Memory B cell (primary cell): Measurements from ENCODE around the gene KLHDC4.
A peak's percentile ranks its signal among the peaks of the same experiment; 100 is the strongest.

ENCODE experiments used
- ATAC-seq: fragments of 150-1000 bp; cut with Tn5 transposase; 2 replicates; pipeline ENCODE4 v1.10.0; 2021; ENCODE audit warnings: low read depth, mild to moderate bottlenecking, moderate library complexity
- DNase-seq, 2 donors: peaks; one replicate each; pipeline ENCODE4 v3.0.0; 2022; ENCODE audit warnings: low spot score in 2 of 2
- H3K27ac Mint-ChIP-seq: one replicate; pipeline ENCODE4 v1.8.0; 2022; ENCODE audit warnings: mild to moderate bottlenecking, moderate library complexity, mixed read lengths
- H3K27me3 Mint-ChIP-seq: one replicate; pipeline ENCODE4 v1.8.0; 2022; ENCODE audit warnings: mixed read lengths
- H3K36me3 Mint-ChIP-seq: one replicate; pipeline ENCODE4 v1.8.0; 2022; ENCODE audit warnings: mild to moderate bottlenecking, mixed read lengths
- H3K4me1 Mint-ChIP-seq: one replicate; pipeline ENCODE4 v1.8.0; 2022; ENCODE audit warnings: mixed read lengths
- H3K4me3 Mint-ChIP-seq: one replicate; pipeline ENCODE4 v1.8.0; 2022; ENCODE audit warnings: mild to moderate bottlenecking, moderate library complexity, mixed read lengths
- H3K9me3 Mint-ChIP-seq: one replicate; pipeline ENCODE4 v1.8.0; 2022; ENCODE audit warnings: mixed read lengths

The KLHDC4 gene

GRCh38 chr16:87698676-87699199 is 67.0 kb downstream of the KLHDC4 start:
- Mint-ChIP-seq H3K9me3 (no peaks in the 10 kb centered on the region), H3K4me1 (peaks cover 41% of the 10 kb centered on the region), H3K27ac (peak overlapping the region; percentile 73), H3K36me3 (no peaks in the 10 kb centered on the region), H3K27me3 (no peaks in the 10 kb centered on the region), H3K4me3 (peak overlapping the region; percentile 62)
- DNase-seq, result peak; percentile 16 to 37
- ATAC-seq, result peak; percentile 28

GRCh38 chr16:87698241-87698640 is 67.5 kb downstream of the KLHDC4 start:
- Mint-ChIP-seq H3K4me1 (peaks cover 40% of the 10 kb centered on the region), H3K27me3 (no peaks in the 10 kb centered on the region), H3K27ac (peak overlapping the region; percentile 73), H3K4me3 (peak overlapping the region; percentile 57), H3K9me3 (no peaks in the 10 kb centered on the region), H3K36me3 (no peaks in the 10 kb centered on the region)
- no peak for ATAC-seq
- DNase-seq, result no peak

- H3K27me3 Mint-ChIP-seq, result no peaks in the 10 kb centered on the region
- peak overlapping the region; percentile 73 for H3K27ac Mint-ChIP-seq
- no peaks in the 10 kb centered on the region for H3K9me3 Mint-ChIP-seq
- no peak overlapping the region for H3K4me3 Mint-ChIP-seq
- ATAC-seq, result no peak
- no peak for DNase-seq
- no peaks in the 10 kb centered on the region for H3K36me3 Mint-ChIP-seq
- peaks cover 38% of the 10 kb centered on the region for H3K4me1 Mint-ChIP-seq
Observed at GRCh38 chr16:87697792-87698191, 68.0 kb downstream of the KLHDC4 start.

- no peak overlapping the region for H3K27ac Mint-ChIP-seq
- H3K9me3 Mint-ChIP-seq, result no peaks in the 10 kb centered on the region
- DNase-seq (no peak), ATAC-seq (no peak)
- no peaks in the 10 kb centered on the region for H3K27me3 Mint-ChIP-seq
- H3K4me3 Mint-ChIP-seq, result no peak overlapping the region
- no peaks in the 10 kb centered on the region for H3K36me3 Mint-ChIP-seq
- H3K4me1 Mint-ChIP-seq, result peaks cover 35% of the 10 kb centered on the region
Observed at GRCh38 chr16:87697256-87697655, 68.5 kb downstream of the KLHDC4 start.

- no peaks in the 10 kb centered on the region for H3K27me3 Mint-ChIP-seq
- peaks cover 29% of the 10 kb centered on the region for H3K4me1 Mint-ChIP-seq
- ATAC-seq (no peak), DNase-seq (no peak)
- no peaks in the 10 kb centered on the region for H3K9me3 Mint-ChIP-seq
- no peak overlapping the region for H3K4me3 Mint-ChIP-seq
- no peak overlapping the region for H3K27ac Mint-ChIP-seq
- no peaks in the 10 kb centered on the region for H3K36me3 Mint-ChIP-seq
Observed at GRCh38 chr16:87696726-87697125, 69.1 kb downstream of the KLHDC4 start.

GRCh38 chr16:87695534-87695933 is 70.3 kb downstream of the KLHDC4 start:
- H3K9me3 Mint-ChIP-seq, result no peaks in the 10 kb centered on the region
- H3K36me3 Mint-ChIP-seq, result no peaks in the 10 kb centered on the region
- H3K4me3 Mint-ChIP-seq, result no peak overlapping the region
- ATAC-seq (no peak), DNase-seq (no peak)
- H3K27me3 Mint-ChIP-seq, result no peaks in the 10 kb centered on the region
- peaks cover 19% of the 10 kb centered on the region for H3K4me1 Mint-ChIP-seq
- no peak overlapping the region for H3K27ac Mint-ChIP-seq

GRCh38 chr16:87694441-87695125 is 71.2 kb downstream of the KLHDC4 start:
- peaks cover 12% of the 10 kb centered on the region for H3K4me1 Mint-ChIP-seq
- H3K27ac Mint-ChIP-seq, result no peak overlapping the region
- DNase-seq (no peak), ATAC-seq (no peak)
- H3K27me3 Mint-ChIP-seq, result no peaks in the 10 kb centered on the region
- no peak overlapping the region for H3K4me3 Mint-ChIP-seq
- no peaks in the 10 kb centered on the region for H3K9me3 Mint-ChIP-seq
- no peaks in the 10 kb centered on the region for H3K36me3 Mint-ChIP-seq

- no peaks in the 10 kb centered on the region for H3K27me3 Mint-ChIP-seq
- H3K4me1 Mint-ChIP-seq, result peaks cover 8% of the 10 kb centered on the region
- ATAC-seq (no peak), DNase-seq (no peak)
- no peak overlapping the region for H3K4me3 Mint-ChIP-seq
- H3K27ac Mint-ChIP-seq, result no peak overlapping the region
- no peaks in the 10 kb centered on the region for H3K9me3 Mint-ChIP-seq
- no peaks in the 10 kb centered on the region for H3K36me3 Mint-ChIP-seq
Observed at GRCh38 chr16:87693827-87694226, 72.0 kb downstream of the KLHDC4 start.

GRCh38 chr16:87692756-87693155 is 73.0 kb downstream of the KLHDC4 start:
- Mint-ChIP-seq H3K4me1 (peaks cover 2% of the 10 kb centered on the region), H3K27ac (no peak overlapping the region), H3K36me3 (no peaks in the 10 kb centered on the region), H3K27me3 (peaks cover 2% of the 10 kb centered on the region), H3K4me3 (no peak overlapping the region), H3K9me3 (no peaks in the 10 kb centered on the region)
- no peak for ATAC-seq
- DNase-seq, result no peak

GRCh38 chr16:87692176-87692575 is 73.6 kb downstream of the KLHDC4 start:
- DNase-seq, result no peak
- no peak overlapping the region for H3K27ac Mint-ChIP-seq
- no peaks in the 10 kb centered on the region for H3K36me3 Mint-ChIP-seq
- no peaks in the 10 kb centered on the region for H3K9me3 Mint-ChIP-seq
- no peaks in the 10 kb centered on the region for H3K4me1 Mint-ChIP-seq
- no peak for ATAC-seq
- H3K27me3 Mint-ChIP-seq, result peaks cover 2% of the 10 kb centered on the region
- H3K4me3 Mint-ChIP-seq, result no peak overlapping the region

GRCh38 chr16:87691686-87692079 is 74.1 kb downstream of the KLHDC4 start:
- H3K36me3 Mint-ChIP-seq, result no peaks in the 10 kb centered on the region

GRCh38 chr16:87690911-87691685 is 74.7 kb downstream of the KLHDC4 start:
- DNase-seq (no peak), ATAC-seq (no peak)
- Mint-ChIP-seq H3K4me1 (no peaks in the 10 kb centered on the region), H3K9me3 (no peaks in the 10 kb centered on the region), H3K4me3 (no peak overlapping the region), H3K27me3 (peaks cover 2% of the 10 kb centered on the region), H3K36me3 (no peaks in the 10 kb centered on the region), H3K27ac (no peak overlapping the region)

More at GRCh38 chr16:87691686-87692079, 74.1 kb downstream of the KLHDC4 start:
- no peak for DNase-seq
- no peak for ATAC-seq
- Mint-ChIP-seq H3K9me3 (no peaks in the 10 kb centered on the region), H3K4me3 (no peak overlapping the region), H3K27me3 (peaks cover 2% of the 10 kb centered on the region), H3K4me1 (no peaks in the 10 kb centered on the region), H3K27ac (no peak overlapping the region)

GRCh38 chr16:87689956-87690465 is 75.8 kb downstream of the KLHDC4 start:
- no peak overlapping the region for H3K27ac Mint-ChIP-seq
- no peak for ATAC-seq
- no peaks in the 10 kb centered on the region for H3K4me1 Mint-ChIP-seq
- H3K36me3 Mint-ChIP-seq, result no peaks in the 10 kb centered on the region
- no peak overlapping the region for H3K4me3 Mint-ChIP-seq
- H3K9me3 Mint-ChIP-seq, result no peaks in the 10 kb centered on the region
- peaks cover 5% of the 10 kb centered on the region for H3K27me3 Mint-ChIP-seq
- DNase-seq, result no peak
